Neural progenitor cell (in vitro differentiated cells): ENCODE results near the gene CACNA1B.

Experiments
- EZH2 ChIP-seq: fragments of 200-600 bp; sonication (generic); IDR thresholded peaks from 2 replicates; pipeline ENCODE4 v1.6.1; 2017; ENCODE audit warnings: antibody characterized with exemption, mild to moderate bottlenecking, moderate library complexity
- TF ChIP-seq, protein P1 (sequence below): fragments of 200-600 bp; sonication (generic); IDR thresholded peaks from 2 replicates; pipeline ENCODE4 v1.5.1; 2017; ENCODE audit warnings: antibody characterized with exemption, mild to moderate bottlenecking

DNA sequence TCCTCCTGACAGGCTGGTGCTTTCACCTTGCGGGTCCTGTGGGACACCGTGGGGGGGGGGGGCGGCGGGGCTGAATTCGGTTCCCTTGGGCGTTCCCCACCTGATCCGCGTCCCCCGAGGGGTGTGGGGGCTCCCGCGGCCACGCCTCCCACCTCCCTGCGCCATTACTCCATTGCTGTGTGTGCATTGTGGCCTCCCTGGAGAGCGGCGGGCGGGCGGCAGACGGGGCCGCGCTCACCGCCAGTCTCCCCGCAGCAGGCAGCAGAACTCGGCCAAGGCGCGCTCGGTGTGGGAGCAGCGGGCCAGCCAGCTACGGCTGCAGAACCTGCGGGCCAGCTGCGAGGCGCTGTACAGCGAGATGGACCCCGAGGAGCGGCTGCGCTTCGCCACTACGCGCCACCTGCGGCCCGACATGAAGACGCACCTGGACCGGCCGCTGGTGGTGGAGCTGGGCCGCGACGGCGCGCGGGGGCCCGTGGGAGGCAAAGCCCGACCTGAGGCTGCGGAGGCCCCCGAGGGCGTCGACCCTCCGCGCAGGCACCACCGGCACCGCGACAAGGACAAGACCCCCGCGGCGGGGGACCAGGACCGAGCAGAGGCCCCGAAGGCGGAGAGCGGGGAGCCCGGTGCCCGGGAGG, 145.3 kb downstream of the CACNA1B start:
- TF ChIP-seq, protein P1, sequence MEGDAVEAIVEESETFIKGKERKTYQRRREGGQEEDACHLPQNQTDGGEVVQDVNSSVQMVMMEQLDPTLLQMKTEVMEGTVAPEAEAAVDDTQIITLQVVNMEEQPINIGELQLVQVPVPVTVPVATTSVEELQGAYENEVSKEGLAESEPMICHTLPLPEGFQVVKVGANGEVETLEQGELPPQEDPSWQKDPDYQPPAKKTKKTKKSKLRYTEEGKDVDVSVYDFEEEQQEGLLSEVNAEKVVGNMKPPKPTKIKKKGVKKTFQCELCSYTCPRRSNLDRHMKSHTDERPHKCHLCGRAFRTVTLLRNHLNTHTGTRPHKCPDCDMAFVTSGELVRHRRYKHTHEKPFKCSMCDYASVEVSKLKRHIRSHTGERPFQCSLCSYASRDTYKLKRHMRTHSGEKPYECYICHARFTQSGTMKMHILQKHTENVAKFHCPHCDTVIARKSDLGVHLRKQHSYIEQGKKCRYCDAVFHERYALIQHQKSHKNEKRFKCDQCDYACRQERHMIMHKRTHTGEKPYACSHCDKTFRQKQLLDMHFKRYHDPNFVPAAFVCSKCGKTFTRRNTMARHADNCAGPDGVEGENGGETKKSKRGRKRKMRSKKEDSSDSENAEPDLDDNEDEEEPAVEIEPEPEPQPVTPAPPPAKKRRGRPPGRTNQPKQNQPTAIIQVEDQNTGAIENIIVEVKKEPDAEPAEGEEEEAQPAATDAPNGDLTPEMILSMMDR: no peak
- TF ChIP-seq EZH2: peak; percentile 88
